ENCODE results near the gene RHOC. TPM values are rescaled to one million over a fixed set of nuclear protein-coding genes. Genes with fewer than 3 reads are reported as not detected.
"Not testable (repeated sequence)": the region's sequence is repeated elsewhere in the genome, so short reads cannot be mapped to it uniquely, and the experiment has no call there.

Gene RHOC
- total RNA-seq, 2 experiments from 2014 or later = 34.2 to 34.7 TPM

DNA sequence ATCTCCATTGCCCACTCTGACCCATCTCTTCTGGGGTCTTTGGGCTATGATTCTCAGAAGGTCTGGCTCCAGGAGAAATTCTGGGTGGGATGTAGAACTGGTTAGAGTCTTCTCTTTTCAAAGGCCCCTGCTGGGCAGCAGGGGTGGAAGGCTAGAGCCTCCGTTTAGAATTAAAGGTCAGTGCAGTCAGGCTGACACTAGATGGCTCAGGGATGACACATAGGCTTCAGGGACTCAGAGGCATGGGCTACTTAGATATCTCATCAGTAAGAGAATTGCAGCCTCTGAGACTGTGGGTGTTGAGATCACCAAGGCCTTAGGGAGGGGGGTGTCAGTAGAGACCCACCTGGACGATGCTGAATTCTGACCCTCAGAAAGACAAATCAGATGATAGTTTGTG, 20.8 kb upstream of the RHOC start:
- peaks cover 8% of the 10 kb centered on the region for H3K4me1 Mint-ChIP-seq (ENCODE audit: low read depth)
- ChIA-PET CTCF (interaction anchor here (1.1 to 2.4 kb wide), 2 partner anchors 10 to 12 kb away, joined by 4 to 19 read pairs; partner anchors contain the start of gene PPM1J), POLR2A (no interaction called here)
- intact Hi-C loops (cut with micrococcal nuclease) = no loop called here
- H3K27ac Mint-ChIP-seq = no peak overlapping the region
- H3K36me3 Mint-ChIP-seq (ENCODE audit: low read depth) = no peaks in the 10 kb centered on the region
- no peak for TF ChIP-seq CTCF (IDR thresholded peaks at IDR 0.05)
- DNase-seq = no peak
- no peaks in the 10 kb centered on the region for H3K9me3 Mint-ChIP-seq
- H3K4me3 Mint-ChIP-seq = no peak overlapping the region
- H3K27me3 Mint-ChIP-seq = no peaks in the 10 kb centered on the region
- ATAC-seq = no peak

- H3K27ac Mint-ChIP-seq; H3K9me3 Mint-ChIP-seq; H3K27me3 Mint-ChIP-seq; H3K4me3 Mint-ChIP-seq; H3K36me3 Mint-ChIP-seq (ENCODE audit: low read depth); ATAC-seq; POLR2A ChIA-PET; intact Hi-C loops (cut with micrococcal nuclease); DNase-seq: not testable (repeated sequence)
- peaks cover 10% of the 10 kb centered on the region for H3K4me1 Mint-ChIP-seq (ENCODE audit: low read depth)
- CTCF ChIA-PET = interaction anchor here (11.3 kb wide), 1 partner anchor 79 kb away, joined by 302 read pairs; no protein-coding TSS in a partner anchor
Measured at GRCh38 chr1:112724240-112724639, 17.3 kb upstream of the RHOC start.

DNA sequence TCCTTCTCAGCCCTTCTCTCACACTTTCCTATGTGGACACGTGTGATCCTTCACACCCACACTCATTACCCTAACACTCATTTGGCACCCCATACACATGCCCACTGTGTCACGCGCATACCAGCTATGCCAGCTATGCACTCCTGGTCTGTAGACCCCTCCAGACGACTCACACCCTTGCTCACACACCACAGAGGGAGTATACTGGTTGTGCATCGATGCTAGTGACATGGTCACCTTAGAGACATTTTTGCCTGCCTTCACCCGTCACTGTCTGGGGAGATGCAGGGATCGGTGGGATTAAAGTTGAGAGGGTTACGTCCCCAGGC, 16.5 kb upstream of the RHOC start:
- ChIA-PET CTCF (interaction anchor here (0.7 to 11.3 kb wide), 2 partner anchors 21 to 80 kb away, joined by 3 to 302 read pairs; no protein-coding TSS in a partner anchor), POLR2A (no interaction called here)
- DNase-seq = no peak
- no peak overlapping the region for H3K27ac Mint-ChIP-seq
- H3K4me3 Mint-ChIP-seq = no peak overlapping the region
- peaks cover 10% of the 10 kb centered on the region for H3K27me3 Mint-ChIP-seq
- ATAC-seq = peak; percentile 38
- H3K4me1 Mint-ChIP-seq (ENCODE audit: low read depth) = peaks cover 12% of the 10 kb centered on the region
- no peak for TF ChIP-seq CTCF (IDR thresholded peaks at IDR 0.05)
- no peaks in the 10 kb centered on the region for H3K36me3 Mint-ChIP-seq (ENCODE audit: low read depth)
- intact Hi-C loops (cut with micrococcal nuclease) = no loop called here
- H3K9me3 Mint-ChIP-seq = no peaks in the 10 kb centered on the region

DNA sequence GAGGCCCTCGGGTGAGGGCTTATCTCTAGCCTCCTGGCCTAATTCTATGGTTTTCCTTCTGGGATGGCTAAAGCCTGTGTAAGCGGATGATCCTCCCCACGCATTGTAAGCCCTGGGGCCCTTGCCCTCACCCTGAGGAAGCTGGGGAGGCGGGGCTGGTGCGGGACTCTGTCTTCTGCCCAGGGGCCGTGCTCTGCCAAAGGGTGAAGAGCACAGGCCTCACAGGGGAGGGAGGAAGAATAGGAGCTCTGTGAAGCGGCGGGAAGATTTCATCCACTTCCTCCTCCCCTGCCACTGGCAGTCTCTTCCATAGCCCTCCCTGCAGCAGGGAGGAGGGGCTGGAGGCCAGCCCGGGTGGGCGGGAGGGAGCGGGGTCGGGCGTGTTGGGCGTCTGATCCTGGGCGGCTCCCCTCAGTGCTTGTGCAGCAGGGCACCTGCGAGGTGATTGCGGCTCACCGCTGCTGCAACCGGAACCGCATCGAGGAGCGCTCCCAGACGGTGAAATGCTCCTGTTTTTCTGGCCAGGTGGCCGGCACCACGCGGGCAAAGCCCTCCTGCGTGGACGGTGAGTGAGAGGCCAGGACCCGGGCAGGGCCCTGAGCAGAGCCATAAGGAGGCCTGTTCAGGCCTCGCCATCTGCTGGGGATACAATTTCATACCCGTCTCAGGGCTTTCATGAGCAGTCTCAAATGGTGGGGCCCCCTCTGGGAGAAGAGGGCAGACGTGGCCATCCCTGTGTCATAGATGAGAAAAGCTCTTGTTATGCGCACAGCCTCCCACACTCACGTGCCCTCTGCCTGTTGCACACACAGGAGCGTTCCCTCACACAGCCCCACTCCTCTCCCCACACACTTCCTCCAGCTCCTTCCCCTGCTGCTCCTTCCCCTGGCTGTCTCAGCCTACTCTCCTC, 15.9 kb upstream of the RHOC start:
- no peak overlapping the region for H3K27ac Mint-ChIP-seq
- H3K4me3 Mint-ChIP-seq = no peak overlapping the region
- ChIA-PET CTCF (interaction anchor here (0.7 to 11.3 kb wide), 2 partner anchors 22 to 81 kb away, joined by 3 to 302 read pairs; no protein-coding TSS in a partner anchor), POLR2A (no interaction called here)
- ATAC-seq (peak; percentile 40), DNase-seq (peak; percentile 49)
- no peaks in the 10 kb centered on the region for H3K36me3 Mint-ChIP-seq (ENCODE audit: low read depth)
- TF ChIP-seq CTCF (IDR thresholded peaks at IDR 0.05) = no peak
- H3K27me3 Mint-ChIP-seq = peaks cover 10% of the 10 kb centered on the region
- no peaks in the 10 kb centered on the region for H3K9me3 Mint-ChIP-seq
- H3K4me1 Mint-ChIP-seq (ENCODE audit: low read depth) = peaks cover 12% of the 10 kb centered on the region
- intact Hi-C loops (cut with micrococcal nuclease) = no loop called here

- no peak for DNase-seq
- no peak for TF ChIP-seq CTCF (IDR thresholded peaks at IDR 0.05)
- Mint-ChIP-seq H3K27me3 (peaks cover 10% of the 10 kb centered on the region), H3K4me1 (ENCODE audit: low read depth) (peaks cover 15% of the 10 kb centered on the region), H3K36me3 (ENCODE audit: low read depth) (no peaks in the 10 kb centered on the region), H3K9me3 (no peaks in the 10 kb centered on the region), H3K27ac (no peak overlapping the region), H3K4me3 (no peak overlapping the region)
- POLR2A ChIA-PET = no interaction called here
- intact Hi-C loops (cut with micrococcal nuclease) = no loop called here
- CTCF ChIA-PET = interaction anchor here (5.9 to 11.3 kb wide), 3 partner anchors 13 to 351 kb away, joined by 41 to 302 read pairs (median 73); partner anchors contain the start of genes LRIG2 and RHOC
- ATAC-seq = no peak
Measured at GRCh38 chr1:112721966-112722524, 15.1 kb upstream of the RHOC start.

- H3K27ac Mint-ChIP-seq; H3K36me3 Mint-ChIP-seq (ENCODE audit: low read depth); DNase-seq; ATAC-seq; intact Hi-C loops (cut with micrococcal nuclease); H3K9me3 Mint-ChIP-seq; H3K4me3 Mint-ChIP-seq; POLR2A ChIA-PET: not testable (repeated sequence)
- peaks cover 12% of the 10 kb centered on the region for H3K27me3 Mint-ChIP-seq
- CTCF ChIA-PET = interaction anchor here (1.5 to 11.3 kb wide), 5 partner anchors 8 to 352 kb away, joined by 5 to 302 read pairs (median 41); partner anchors contain the start of genes LRIG2 and RHOC
- peaks cover 19% of the 10 kb centered on the region for H3K4me1 Mint-ChIP-seq (ENCODE audit: low read depth)
Measured at GRCh38 chr1:112721294-112721693, 14.4 kb upstream of the RHOC start.

Data from activated CD8-positive, alpha-beta T cell treated with anti-CD3 and anti-CD28 coated beads for 36 hours (primary cell).